ENCODE data around the gene MFF. TPM values are rescaled to one million over a fixed set of nuclear protein-coding genes. Genes with fewer than 3 reads are reported as not detected.

MFF gene
- total RNA-seq, 1 experiment from 2014 or later, result 83.3 TPM

GRCh38 chr2:227324642-227324994, 433 bp upstream of the MFF start:
- H2BK5ac ChIP-seq (ENCODE audit: insufficient read length, low read length), result no peak overlapping the region
- H3K79me2 ChIP-seq (ENCODE audit: insufficient read depth, low read length), result peaks cover 2% of the 10 kb centered on the region; the same call in 1 of the 2 replicates
- H3K4ac ChIP-seq (ENCODE audit: low read depth, low read length), result no peak overlapping the region
- H3K18ac ChIP-seq (ENCODE audit: insufficient read length, low read depth, low read length), result peak overlapping the region; percentile 51
- peaks cover 6% of the 10 kb centered on the region for H3K23me2 ChIP-seq (ENCODE audit: insufficient read length, low read depth, low read length, poor library complexity, severe bottlenecking)
- no peak overlapping the region for H4K5ac ChIP-seq (ENCODE audit: insufficient read length, low read depth, low read length)
- H3K23ac ChIP-seq (ENCODE audit: insufficient read length, low read depth, low read length), result no peak overlapping the region
- no peak overlapping the region for H4K91ac ChIP-seq (ENCODE audit: insufficient read length, low read depth, low read length)
- Mint-ChIP-seq H3K27ac (peak overlapping the region; percentile 52 to 95 (median 93); a peak in 6 of 7 replicates), H3K4me3 (peak overlapping the region; percentile 93 to 94), H3K36me3 (ENCODE audit: insufficient read depth in 1 of 3, low read depth in 3 of 3) (peaks cover 21 to 43% (median 33%) of the 10 kb centered on the region in 3 experiments), H3K9me3 (peaks cover 38 to 40% of the 10 kb centered on the region in 2 experiments), H3K4me1 (peaks cover 32 to 34% of the 10 kb centered on the region in 2 experiments), H3K27me3 (ENCODE audit: low read depth) (no peaks in the 10 kb centered on the region)
- no peak overlapping the region for H4K8ac ChIP-seq (replicated peaks; ENCODE audit: insufficient read length, low read depth, low read length)
- H2BK15ac ChIP-seq (ENCODE audit: low read depth, low read length), result no peak overlapping the region
- H4K20me1 ChIP-seq (ENCODE audit: control insufficient read depth, insufficient read depth, insufficient read length), result no peaks in the 10 kb centered on the region
- no CpG with 5 or more reads among the region's 6 CpGs for WGBS (ENCODE audit: extremely low coverage, insufficient read length, low lambda C conversion rate)
- no peak overlapping the region for H2BK20ac ChIP-seq (ENCODE audit: low read depth, low read length, poor library complexity, severe bottlenecking)
- H3K9me3 ChIP-seq (ENCODE audit: control insufficient read depth, low read depth, low read length), result no peaks in the 10 kb centered on the region
- H3K14ac ChIP-seq (ENCODE audit: insufficient read depth, low read length), result peak overlapping the region; percentile 76; the same call in 1 of the 2 replicates
- H3K4me1 ChIP-seq (ENCODE audit: insufficient read depth, low read length), result no peaks in the 10 kb centered on the region; the same call in 1 of the 2 replicates
- H3K56ac ChIP-seq (ENCODE audit: insufficient read length, low read depth, low read length), result no peak overlapping the region
- DNase-seq, result peak; percentile 29
- peak overlapping the region; percentile 96 for H2AFZ ChIP-seq (ENCODE audit: low read length)
- TF ChIP-seq CTCF (conservative IDR thresholded peaks at IDR 0.05), result no peak
- H3K79me1 ChIP-seq (ENCODE audit: insufficient read depth, low read depth, low read length, poor library complexity, severe bottlenecking), result no peaks in the 10 kb centered on the region
- peak overlapping the region; percentile 82 for H3K9ac ChIP-seq (ENCODE audit: extremely low read depth, insufficient read length, low read length)
- peak overlapping the region; percentile 79 for H3T11ph ChIP-seq (ENCODE audit: low read length)
- no peak overlapping the region for H2AK5ac ChIP-seq (ENCODE audit: insufficient read length, low read length)
- no peaks in the 10 kb centered on the region for H3K27me3 ChIP-seq (ENCODE audit: insufficient read depth, low read length)
- H2BK120ac ChIP-seq (ENCODE audit: low read depth, low read length, poor library complexity, severe bottlenecking), result no peak overlapping the region
- peak overlapping the region; percentile 95 for H3K4me2 ChIP-seq (ENCODE audit: insufficient read depth, insufficient read length, low read length)
- no peak overlapping the region for H3K27ac ChIP-seq (ENCODE audit: insufficient read length, low read depth, low read length)
- H2BK12ac ChIP-seq (ENCODE audit: insufficient read length, low read depth, low read length), result no peak overlapping the region
